ENCODE measurements around the gene IGLL5. TPM values are rescaled to one million over a fixed set of nuclear protein-coding genes. Genes with fewer than 3 reads are reported as not detected.
A peak's percentile ranks its signal among the peaks of the same experiment; 100 is the strongest.

The IGLL5 gene
- total and polyA plus RNA-seq, 8 donors: 0.23 to 10.6 (median 0.49) TPM; not detected in 1

DNA sequence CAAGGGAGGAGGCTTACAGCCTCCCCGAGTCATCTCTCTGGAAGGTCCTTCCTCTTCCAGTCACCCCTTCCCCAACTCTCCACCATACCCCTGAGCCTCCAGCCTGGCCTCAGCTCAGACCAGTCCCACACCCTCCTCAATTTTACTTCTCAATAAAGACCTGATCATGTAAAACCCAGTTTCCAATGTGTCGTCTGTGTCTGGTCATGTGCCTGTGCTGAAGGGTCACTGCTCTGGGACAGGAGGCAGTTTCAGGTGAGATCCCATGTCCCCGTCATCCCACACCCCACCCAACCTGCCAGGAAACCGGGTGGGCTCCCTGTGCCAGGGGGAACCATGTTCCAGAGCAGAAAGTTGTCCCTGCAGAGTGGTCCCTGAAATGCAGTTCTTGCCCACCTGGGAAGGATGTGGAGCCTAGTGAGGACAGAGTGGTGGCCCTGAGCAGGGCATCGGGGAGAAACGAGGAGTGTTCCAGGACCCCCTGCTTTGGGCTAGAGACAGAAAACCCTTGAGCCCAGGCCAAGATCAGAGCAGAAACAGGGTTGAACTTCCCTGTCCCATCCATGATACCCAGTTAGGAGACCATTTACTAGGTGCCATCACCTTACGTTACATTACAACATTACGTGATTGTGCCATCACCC, 19.4 kb downstream of the IGLL5 start:
- no peak overlapping the region for H3K4me3 ChIP-seq
- ATAC-seq: no peak
- H3K4me1 ChIP-seq: no peaks in the 10 kb centered on the region
- peaks cover 0 to 4% of the 10 kb centered on the region in 2 donors for H3K27me3 ChIP-seq
- DNase-seq: peak in 1 of 4 donors; percentile 39
- TF ChIP-seq, protein P1, sequence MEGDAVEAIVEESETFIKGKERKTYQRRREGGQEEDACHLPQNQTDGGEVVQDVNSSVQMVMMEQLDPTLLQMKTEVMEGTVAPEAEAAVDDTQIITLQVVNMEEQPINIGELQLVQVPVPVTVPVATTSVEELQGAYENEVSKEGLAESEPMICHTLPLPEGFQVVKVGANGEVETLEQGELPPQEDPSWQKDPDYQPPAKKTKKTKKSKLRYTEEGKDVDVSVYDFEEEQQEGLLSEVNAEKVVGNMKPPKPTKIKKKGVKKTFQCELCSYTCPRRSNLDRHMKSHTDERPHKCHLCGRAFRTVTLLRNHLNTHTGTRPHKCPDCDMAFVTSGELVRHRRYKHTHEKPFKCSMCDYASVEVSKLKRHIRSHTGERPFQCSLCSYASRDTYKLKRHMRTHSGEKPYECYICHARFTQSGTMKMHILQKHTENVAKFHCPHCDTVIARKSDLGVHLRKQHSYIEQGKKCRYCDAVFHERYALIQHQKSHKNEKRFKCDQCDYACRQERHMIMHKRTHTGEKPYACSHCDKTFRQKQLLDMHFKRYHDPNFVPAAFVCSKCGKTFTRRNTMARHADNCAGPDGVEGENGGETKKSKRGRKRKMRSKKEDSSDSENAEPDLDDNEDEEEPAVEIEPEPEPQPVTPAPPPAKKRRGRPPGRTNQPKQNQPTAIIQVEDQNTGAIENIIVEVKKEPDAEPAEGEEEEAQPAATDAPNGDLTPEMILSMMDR (IDR thresholded peaks at IDR 0.05): no peak
- no peak overlapping the region for H3K27ac ChIP-seq
- no peaks in the 10 kb centered on the region for H3K36me3 ChIP-seq
- H3K9me3 ChIP-seq: no peaks in the 10 kb centered on the region
- intact Hi-C loops (cut with DNase I): no loop called here

DNA sequence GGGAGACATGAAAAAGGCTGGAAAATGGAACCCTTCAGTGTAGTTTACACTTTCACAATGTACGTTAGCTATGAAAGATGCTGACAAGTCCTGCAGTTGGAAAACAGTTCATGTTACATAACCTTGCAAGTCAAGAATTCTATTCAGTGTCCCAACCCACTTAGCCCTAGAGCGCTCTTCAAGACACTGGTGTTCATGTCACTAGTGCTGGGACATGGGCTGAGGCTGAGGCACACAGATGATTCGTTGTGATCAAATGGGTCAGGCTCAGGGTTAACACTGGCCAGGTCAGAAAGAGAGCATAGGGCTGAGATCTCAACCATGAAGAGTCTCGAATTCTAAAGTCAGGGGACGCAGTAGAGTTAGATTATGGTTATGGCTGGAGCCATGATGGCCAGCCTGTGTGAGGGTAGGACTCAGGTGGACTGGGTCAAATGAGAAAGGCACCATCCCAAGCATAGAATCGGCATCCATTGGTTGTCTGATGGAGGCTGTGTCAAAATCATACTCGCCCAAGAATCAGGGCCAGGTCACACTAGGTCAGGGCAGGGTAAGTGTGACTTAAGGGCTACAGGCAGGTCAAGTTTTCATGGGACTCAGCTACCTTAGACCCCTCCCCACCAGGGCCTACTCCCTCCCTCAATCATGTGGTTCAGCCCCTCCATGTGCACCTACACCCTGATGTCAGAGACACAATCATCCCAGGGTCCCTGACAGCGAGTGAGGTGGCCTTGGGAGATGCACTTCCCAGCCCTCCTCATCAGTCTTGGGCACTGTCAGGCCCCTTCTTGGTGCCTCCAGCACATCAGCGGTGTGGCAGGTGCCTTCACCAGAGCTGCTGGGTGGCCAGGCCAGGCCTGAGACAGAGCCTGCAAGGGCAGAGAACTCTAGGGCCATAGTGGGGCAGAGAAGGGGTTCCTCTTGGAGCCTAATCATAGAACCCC, 20.2 kb downstream of the IGLL5 start:
- no peaks in the 10 kb centered on the region for H3K36me3 ChIP-seq
- no peaks in the 10 kb centered on the region for H3K9me3 ChIP-seq
- no peaks in the 10 kb centered on the region for H3K4me1 ChIP-seq
- DNase-seq: peak in 1 of 4 donors; percentile 45
- TF ChIP-seq, protein P1 (IDR thresholded peaks at IDR 0.05): no peak
- intact Hi-C loops (cut with DNase I): no loop called here
- no peak overlapping the region for H3K27ac ChIP-seq
- no peak for ATAC-seq
- peaks cover 0 to 4% of the 10 kb centered on the region in 2 donors for H3K27me3 ChIP-seq
- no peak overlapping the region for H3K4me3 ChIP-seq

GRCh38 chr22:22908495-22908861, 20.9 kb downstream of the IGLL5 start:
- no peak for ATAC-seq
- H3K27me3 ChIP-seq: peaks cover 0 to 4% of the 10 kb centered on the region in 2 donors
- no peaks in the 10 kb centered on the region for H3K36me3 ChIP-seq
- no peak overlapping the region for H3K27ac ChIP-seq
- H3K4me1 ChIP-seq: no peaks in the 10 kb centered on the region
- intact Hi-C loops (cut with DNase I): no loop called here
- no peak overlapping the region for H3K4me3 ChIP-seq
- no peak for DNase-seq
- TF ChIP-seq, protein P1 (IDR thresholded peaks at IDR 0.05): no peak
- no peaks in the 10 kb centered on the region for H3K9me3 ChIP-seq

- Histone ChIP-seq H3K27ac (no peak overlapping the region), H3K9me3 (no peaks in the 10 kb centered on the region), H3K4me3 (no peak overlapping the region), H3K36me3 (no peaks in the 10 kb centered on the region), H3K27me3 (peaks cover 0 to 4% of the 10 kb centered on the region in 2 donors), H3K4me1 (no peaks in the 10 kb centered on the region)
- no peak for ATAC-seq
- DNase-seq: no peak
- TF ChIP-seq, protein P1 (IDR thresholded peaks at IDR 0.05): no peak
- intact Hi-C loops (cut with DNase I): no loop called here
Observed at GRCh38 chr22:22908941-22909604, 21.5 kb downstream of the IGLL5 start.

All from left lung (tissue), 10 donors.